Fibroblast of lung (primary cell): ENCODE results near the gene NDUFS2.

ENCODE experiments used
- CTCF ChIP-seq, 2 donors: IDR thresholded peaks in 1 of 2; conservative IDR thresholded peaks in 1 of 2; 1 replicate in 1 of 2; 2 replicates in 1 of 2; pipeline ENCODE4 v1.5.1; 2011 to 2012; ENCODE audit warnings: low read length in 2 of 2, control low read depth in 1 of 2, inconsistent platforms in 1 of 2, low read depth in 1 of 2, mild to moderate bottlenecking in 1 of 2
- EZH2 ChIP-seq: IDR thresholded peaks from 2 replicates; pipeline ENCODE4 v1.5.1; 2012; ENCODE audit warnings: low read length, control low read depth, mild to moderate bottlenecking; ENCODE audit errors: missing control alignments

GRCh38 chr1:161193561-161194235, 8.5 kb upstream of the NDUFS2 start:
- TF ChIP-seq EZH2 (no peak), CTCF (conservative IDR thresholded peaks at IDR 0.05 in 1 of 2, IDR thresholded peaks at IDR 0.05 in 1 of 2; ENCODE audit: low read depth in 1 of 2, low read length in 2 of 2) (no peak)
